Right lobe of liver (tissue), 6 donors: Measurements from ENCODE around the gene SFTPD. TPM values are rescaled to one million over a fixed set of nuclear protein-coding genes. Genes with fewer than 3 reads are reported as not detected.
"Not testable (repeated sequence)": the region's sequence is repeated elsewhere in the genome, so short reads cannot be mapped to it uniquely, and the experiment has no call there.

ENCODE experiments used
- ATAC-seq, 4 donors: fragments of 200-7000 bp; cut with Tn5 transposase; one replicate each; pipeline ENCODE4 v1.9.1; 2020; ENCODE audit warnings: mild to moderate bottlenecking in 4 of 4, moderate library complexity in 4 of 4
- DNase-seq, 3 donors: peaks; one replicate each; pipeline ENCODE4 v3.0.0-alpha.2; 2020
- H3K27ac ChIP-seq, 3 donors: fragments of 200-600 bp; one replicate each; pipeline ENCODE4 v1.8.0; 2022
- H3K27me3 ChIP-seq, 2 donors: fragments of 200-600 bp; one replicate each; pipeline ENCODE4 v1.8.0; 2022
- H3K36me3 ChIP-seq, 4 donors: fragments of 200-600 bp; sonication (generic) in 1 of 4; one replicate each; pipeline versions ENCODE4 v1.5.1 to v1.8.0; 2017 to 2022; ENCODE audit warnings: control low read depth in 1 of 4
- H3K4me1 ChIP-seq, 4 donors: fragments of 200-600 bp; sonication (generic) in 1 of 4; one replicate each; pipeline versions ENCODE4 v1.5.1 to v1.8.0; 2017 to 2022; ENCODE audit warnings: control low read depth in 1 of 4
- H3K4me3 ChIP-seq, 3 donors: fragments of 200-600 bp; one replicate each; pipeline ENCODE4 v1.8.0; 2022
- H3K9me3 ChIP-seq, 4 donors: fragments of 200-600 bp; sonication (generic) in 1 of 4; one replicate each; pipeline versions ENCODE4 v1.5.1 to v1.8.0; 2017 to 2022; ENCODE audit warnings: control low read depth in 1 of 4
- CTCF ChIP-seq, 4 donors: fragments of 200-600 bp in 3 of 4; fragments of 450-650 bp in 1 of 4; IDR thresholded peaks; one replicate each; pipeline versions ENCODE4 v1.5.1 to v1.8.0; 2016 to 2022; ENCODE audit warnings: antibody characterized with exemption in 4 of 4, mild to moderate bottlenecking in 2 of 4
- POLR2A ChIP-seq: fragments of 450-650 bp; IDR thresholded peaks from one replicate; pipeline ENCODE4 v1.6.1; 2017; ENCODE audit warnings: antibody characterized with exemption, mild to moderate bottlenecking
- WGBS: methylation state at CpG from one replicate; pipeline ENCODE4 v1.1.6; 2018; ENCODE audit warnings: low coverage, low lambda C conversion rate; ENCODE audit not compliant: insufficient coverage; ENCODE audit errors: missing lambda C conversion rate; 5-methylcytosine and 5-hydroxymethylcytosine counted together
- intact Hi-C, 2 donors: fragments of 100-400 bp; cut with DNase I; formaldehyde crosslinking; loops; one replicate each; pipeline versions ENCODE4 v1.11.2 to v1.14.1; 2022
- total RNA-seq, 6 experiments: library from RNA; depleted of rRNA in 2 of 6; stranded (reverse); fragments of >200 nt in 2 of 6; fragmentation: NEBNext Ultra II Directional in 3 of 6; extraction: Animal tissue kit (Norgen Biotek cat#: 25700) in 3 of 6; gene quantifications; one replicate each; pipeline versions ENCODE4 v1.1.0 to v1.2.4, GENCODE V29; 2016 to 2023
- donor health status: DM: no; HTN: yes; CAD: no.
- donor health status: DM: no; HTN: no; CAD: no.
- donor health status: DM: no; HTN: no; CAD: no.
- donor health status: DM: no; HTN: yes; CAD: no.
- donor health status: DM: no; HTN: yes; CAD: no.

The SFTPD gene
- total RNA-seq, 6 experiments from 2014 or later, result 0.35 to 0.59 (median 0.51) TPM; not detected in 3

GRCh38 chr10:79910836-79911235, 38.1 kb downstream of the SFTPD start:
- ATAC-seq, result peak; percentile 38 to 44 (median 42)

DNA sequence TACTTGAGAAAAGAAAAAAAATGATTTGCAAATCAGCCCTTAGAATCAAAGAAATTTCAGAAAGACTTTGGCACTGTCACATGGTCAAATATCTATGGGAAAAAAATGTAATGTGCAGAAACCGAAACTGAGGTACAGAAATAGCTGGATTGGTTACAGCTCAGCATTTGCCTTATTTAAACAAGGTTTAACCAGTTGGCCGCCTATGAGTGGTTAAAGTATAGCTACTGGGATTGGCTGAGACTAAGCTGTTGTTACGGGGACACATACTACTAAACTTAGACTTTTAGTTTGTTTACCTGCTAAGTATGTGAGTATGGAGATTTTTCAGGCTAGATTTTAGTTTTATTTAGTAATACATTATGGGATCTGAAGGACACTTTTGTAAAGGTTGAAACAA, 38.6 kb downstream of the SFTPD start:
- Histone ChIP-seq H3K27me3 (no peaks in the 10 kb centered on the region), H3K27ac (peak overlapping the region; percentile 34 to 56 (median 46)), H3K4me1 (peaks cover 0 to 20% (median 7%) of the 10 kb centered on the region in 4 donors), H3K4me3 (peak overlapping the region in 2 of 3 donors; percentile 8 to 20), H3K36me3 (no peaks in the 10 kb centered on the region), H3K9me3 (no peaks in the 10 kb centered on the region)
- intact Hi-C loops, result no loop called here
- TF ChIP-seq POLR2A (no peak), CTCF (IDR thresholded peaks at IDR 0.05) (no peak)
- ATAC-seq, result peak; percentile 81 to 89 (median 84)
- no peak for DNase-seq
- WGBS, result 37% methylated on average over 3 of the region's 3 CpGs

More at GRCh38 chr10:79910836-79911235, 38.1 kb downstream of the SFTPD start:
- DNase-seq, result no peak
- intact Hi-C loops, result no loop called here
- H3K4me1 ChIP-seq, result peaks cover 0 to 21% (median 7%) of the 10 kb centered on the region in 4 donors
- peak overlapping the region; percentile 34 to 56 (median 46) for H3K27ac ChIP-seq
- WGBS, result 35% methylated on average over 2 of the region's 2 CpGs
- H3K27me3 ChIP-seq, result no peaks in the 10 kb centered on the region
- TF ChIP-seq POLR2A (no peak), CTCF (IDR thresholded peaks at IDR 0.05) (no peak)
- H3K9me3 ChIP-seq, result no peaks in the 10 kb centered on the region
- H3K36me3 ChIP-seq, result no peaks in the 10 kb centered on the region
- H3K4me3 ChIP-seq, result peak overlapping the region in 2 of 3 donors; percentile 8 to 20

DNA sequence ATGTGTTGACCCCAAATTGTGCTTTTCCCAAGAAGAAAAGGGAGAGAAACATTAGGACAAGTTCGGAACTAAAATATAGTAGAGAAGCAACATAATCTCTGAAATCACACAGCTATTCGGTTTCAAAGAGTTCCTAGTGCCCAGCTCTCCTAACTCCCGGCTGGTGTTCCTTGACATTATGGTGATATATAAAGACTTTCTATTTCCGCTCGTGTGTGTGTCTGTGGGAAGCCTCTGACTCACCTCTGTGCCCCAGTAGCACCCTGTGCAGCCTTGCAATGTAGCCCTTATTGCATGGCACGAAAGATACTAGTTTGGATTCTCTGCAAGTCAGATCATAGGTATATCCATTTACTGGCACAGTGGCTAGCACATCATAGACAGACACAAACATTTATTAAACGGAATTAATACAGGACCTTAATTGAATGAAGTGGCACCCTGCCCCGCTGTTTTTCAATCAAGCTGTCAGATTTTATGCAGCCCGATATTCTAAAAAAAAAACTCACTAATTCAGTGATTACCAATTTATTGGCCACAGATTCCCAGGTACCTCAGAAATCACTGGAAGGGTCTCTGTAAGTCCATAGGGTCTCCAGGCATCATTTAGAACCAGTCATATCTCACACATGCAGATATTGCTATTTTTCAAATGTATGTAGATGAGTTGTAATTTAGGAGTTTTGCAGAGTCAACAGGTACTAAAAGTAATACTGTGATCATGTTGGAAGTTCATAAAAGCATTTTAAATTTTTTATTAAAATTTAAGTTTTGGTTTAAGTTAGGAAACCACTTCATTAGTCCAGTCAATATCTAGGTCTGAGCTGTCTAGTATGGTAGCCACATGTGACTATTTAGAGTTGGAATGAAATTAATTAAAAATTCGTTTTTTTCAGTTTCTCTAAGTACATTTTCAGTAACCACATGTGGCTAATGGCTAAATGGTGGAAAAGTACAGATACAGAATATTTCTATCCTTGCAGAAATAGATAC, 43.3 kb downstream of the SFTPD start:
- intact Hi-C loops, result no loop called here
- H3K36me3 ChIP-seq, result no peaks in the 10 kb centered on the region
- peak overlapping the region; percentile 62 to 74 (median 73) for H3K4me3 ChIP-seq
- no peak for TF ChIP-seq POLR2A
- TF ChIP-seq CTCF (IDR thresholded peaks at IDR 0.05), result no peak
- DNase-seq (peak in 1 of 3 donors; percentile 19), ATAC-seq (peak; percentile 46 to 72 (median 56))
- H3K27me3 ChIP-seq, result no peaks in the 10 kb centered on the region
- H3K4me1 ChIP-seq, result peaks cover 0 to 11% (median 5%) of the 10 kb centered on the region in 4 donors
- H3K9me3 ChIP-seq, result no peaks in the 10 kb centered on the region
- WGBS, result 22% methylated on average over 10 of the region's 10 CpGs
- peak overlapping the region; percentile 6 to 65 (median 62) for H3K27ac ChIP-seq

DNA sequence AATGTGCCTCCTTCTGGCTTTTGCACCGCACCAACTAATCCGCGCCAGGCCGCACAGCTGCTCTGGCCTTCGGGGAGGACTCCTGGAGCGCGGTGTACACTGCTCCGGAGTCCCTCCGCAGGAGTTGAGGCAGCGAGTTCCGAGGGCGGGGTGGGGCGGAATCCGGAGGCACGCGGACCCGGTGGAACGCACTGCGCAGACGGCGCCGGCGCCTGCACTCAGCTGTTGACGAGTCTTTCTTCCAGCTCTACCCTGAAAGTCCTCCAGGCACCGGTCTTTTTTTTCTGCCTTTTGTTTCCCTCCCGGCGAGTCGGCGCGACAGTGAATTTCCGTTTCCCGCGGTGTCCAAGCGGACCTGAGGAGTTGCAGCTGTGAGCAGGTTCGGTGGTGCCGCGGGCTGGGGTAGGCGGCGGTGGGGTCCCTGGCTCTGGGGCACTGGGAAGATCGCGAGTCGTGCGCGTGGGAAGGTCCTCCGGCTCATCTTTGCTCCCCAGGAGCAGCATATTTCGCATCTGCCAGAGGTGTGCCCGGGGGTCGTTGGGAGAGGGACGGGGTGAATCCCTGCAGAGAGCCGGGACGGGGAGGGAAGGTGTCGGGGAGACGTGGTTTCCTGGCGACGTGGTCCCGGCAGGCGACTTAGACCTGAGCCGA, 44.1 kb downstream of the SFTPD start:
- DNase-seq, result peak; percentile 68 to 77 (median 75)
- no peak for TF ChIP-seq CTCF (IDR thresholded peaks at IDR 0.05)
- TF ChIP-seq POLR2A, result peak; percentile 30
- no peaks in the 10 kb centered on the region for H3K27me3 ChIP-seq
- ATAC-seq, result peak; percentile 90 to 96 (median 94)
- intact Hi-C loops, result no loop called here
- no peaks in the 10 kb centered on the region for H3K36me3 ChIP-seq
- H3K4me3 ChIP-seq, result peak overlapping the region; percentile 62 to 74 (median 73)
- no peaks in the 10 kb centered on the region for H3K9me3 ChIP-seq
- peaks cover 0 to 8% (median 3%) of the 10 kb centered on the region in 4 donors for H3K4me1 ChIP-seq
- WGBS, result 2% methylated on average over 27 of the region's 58 CpGs
- H3K27ac ChIP-seq, result peak overlapping the region; percentile 6 to 65 (median 62)

DNA sequence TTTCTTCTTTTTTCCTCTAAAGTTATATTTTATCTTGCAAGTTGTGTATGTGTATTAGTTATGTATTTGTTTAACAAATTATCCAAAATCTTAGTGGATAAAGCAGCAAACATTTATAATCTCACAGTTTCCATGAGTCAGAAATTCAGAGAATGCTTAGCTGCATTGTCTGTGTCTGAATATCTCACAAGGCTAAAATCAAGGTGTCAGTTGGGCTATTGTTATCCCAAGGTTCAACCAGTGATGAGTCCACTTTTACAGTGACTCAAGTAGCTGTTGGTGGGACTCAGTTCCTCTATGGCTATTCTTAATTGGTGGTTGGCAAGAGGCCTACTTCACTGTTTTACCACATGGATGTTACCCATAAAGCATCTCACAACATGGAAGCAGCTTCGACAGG, 47.3 kb downstream of the SFTPD start:
- DNase-seq, ATAC-seq, H3K36me3 ChIP-seq, H3K27me3 ChIP-seq, H3K27ac ChIP-seq, H3K4me3 ChIP-seq, H3K9me3 ChIP-seq, intact Hi-C loops, H3K4me1 ChIP-seq: not testable (repeated sequence)
- WGBS, result 56% methylated on average over 1 of the region's 1 CpG
